Vagina (tissue), 2 donors: ENCODE results near the gene TANGO2. TPM values are rescaled to one million over a fixed set of nuclear protein-coding genes. Genes with fewer than 3 reads are reported as not detected.

Source experiments
- DNase-seq, 2 donors: peaks; one replicate each; pipeline ENCODE4 v3.0.0-alpha.2; 2017; ENCODE audit errors: extremely low spot score in 2 of 2
- H3K27ac ChIP-seq: fragments of 200-600 bp; sonication (generic); one replicate; pipeline ENCODE4 v1.5.1; 2019
- H3K27me3 ChIP-seq: fragments of 200-600 bp; sonication (generic); one replicate; pipeline ENCODE4 v1.5.1; 2019
- H3K36me3 ChIP-seq, 2 donors: fragments of 200-600 bp; sonication (generic); one replicate each; pipeline ENCODE4 v1.5.1; 2017 to 2019
- H3K4me1 ChIP-seq: fragments of 200-600 bp; sonication (generic); one replicate; pipeline ENCODE4 v1.5.1; 2019
- H3K4me3 ChIP-seq, 2 donors: fragments of 200-600 bp; sonication (generic); 1 replicate in 1 of 2; 2 replicates in 1 of 2; pipeline ENCODE4 v1.5.1; 2016 to 2019
- H3K9me3 ChIP-seq: fragments of 200-600 bp; sonication (generic); one replicate; pipeline ENCODE4 v1.5.1; 2019
- POLR2A ChIP-seq, 2 donors: fragments of 450-650 bp; IDR thresholded peaks; one replicate each; pipeline ENCODE4 v1.6.1; 2017; ENCODE audit warnings: antibody characterized with exemption in 2 of 2, mild to moderate bottlenecking in 2 of 2, moderate library complexity in 2 of 2
- POLR2AphosphoS5 ChIP-seq, 2 donors: sonication (generic); formaldehyde crosslinking; IDR thresholded peaks; one replicate each; pipeline ENCODE4 v1.9.0; 2017; ENCODE audit warnings: antibody characterized with exemption in 2 of 2, mild to moderate bottlenecking in 2 of 2, low read depth in 1 of 2; ENCODE audit not compliant: insufficient read depth in 1 of 2
- intact Hi-C: fragments of 100-400 bp; cut with DNase I; formaldehyde crosslinking; loops from one replicate; pipeline ENCODE4 v1.15.1; 2023
- total RNA-seq: library from RNA; depleted of rRNA; stranded (reverse); fragments of >200 nt; gene quantifications from one replicate; pipeline ENCODE4 v1.2.3, GENCODE V29; 2016
- TF ChIP-seq, protein P1 (sequence below), 3 experiments: fragments of 450-650 bp in 2 of 3; fragments of 200-600 bp in 1 of 3; sonication (generic) in 1 of 3; IDR thresholded peaks; one replicate each; pipeline ENCODE4 v1.5.1; 2017 to 2019; ENCODE audit warnings: antibody characterized with exemption in 3 of 3, mild to moderate bottlenecking in 2 of 3, moderate library complexity in 2 of 3

Gene TANGO2
- total RNA-seq, 1 donor from 2014 or later = 21.4 TPM

DNA sequence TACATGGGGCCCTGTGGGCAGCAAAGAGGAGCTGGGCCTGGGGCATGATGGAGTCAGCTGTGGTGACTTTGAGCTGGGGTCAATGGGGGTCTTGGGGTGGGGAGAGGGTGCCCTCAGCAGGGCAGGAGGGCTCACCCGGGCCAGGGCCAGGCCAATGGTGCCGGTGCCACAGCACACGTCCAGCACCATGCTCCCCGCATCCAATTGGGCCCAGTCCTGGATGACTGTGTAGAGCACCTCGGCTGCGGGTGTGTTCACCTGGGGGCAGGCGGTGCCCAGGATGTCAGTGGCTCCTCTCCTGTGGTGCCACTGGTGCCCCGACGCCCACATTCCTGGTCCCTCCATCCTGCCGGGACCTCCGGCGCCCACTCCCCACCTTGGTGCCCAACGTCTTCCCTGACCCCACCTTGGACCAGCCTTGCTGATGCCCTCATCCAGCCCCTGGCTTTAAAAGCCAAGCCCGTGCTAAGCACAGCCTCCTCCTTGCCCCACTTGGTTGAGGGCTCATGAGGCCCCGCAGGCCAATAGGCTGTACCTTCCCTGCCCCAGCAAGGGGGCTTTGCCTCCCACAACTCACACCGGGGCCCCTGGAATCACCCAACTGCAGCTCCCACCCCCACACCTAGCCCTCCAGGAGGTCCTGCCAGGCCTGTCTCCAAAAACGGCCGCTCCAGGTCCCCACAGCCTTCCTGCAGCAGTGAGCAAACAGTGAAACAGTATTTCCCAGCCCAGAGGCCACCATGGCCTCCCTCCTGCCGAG, 92.8 kb downstream of the TANGO2 start:
- Histone ChIP-seq H3K9me3 (no peaks in the 10 kb centered on the region), H3K27ac (no peak overlapping the region), H3K36me3 (peaks cover 0 to 55% of the 10 kb centered on the region in 2 donors), H3K4me1 (peaks cover 26% of the 10 kb centered on the region), H3K27me3 (no peaks in the 10 kb centered on the region), H3K4me3 (no peak overlapping the region)
- DNase-seq = no peak
- TF ChIP-seq, protein P1, sequence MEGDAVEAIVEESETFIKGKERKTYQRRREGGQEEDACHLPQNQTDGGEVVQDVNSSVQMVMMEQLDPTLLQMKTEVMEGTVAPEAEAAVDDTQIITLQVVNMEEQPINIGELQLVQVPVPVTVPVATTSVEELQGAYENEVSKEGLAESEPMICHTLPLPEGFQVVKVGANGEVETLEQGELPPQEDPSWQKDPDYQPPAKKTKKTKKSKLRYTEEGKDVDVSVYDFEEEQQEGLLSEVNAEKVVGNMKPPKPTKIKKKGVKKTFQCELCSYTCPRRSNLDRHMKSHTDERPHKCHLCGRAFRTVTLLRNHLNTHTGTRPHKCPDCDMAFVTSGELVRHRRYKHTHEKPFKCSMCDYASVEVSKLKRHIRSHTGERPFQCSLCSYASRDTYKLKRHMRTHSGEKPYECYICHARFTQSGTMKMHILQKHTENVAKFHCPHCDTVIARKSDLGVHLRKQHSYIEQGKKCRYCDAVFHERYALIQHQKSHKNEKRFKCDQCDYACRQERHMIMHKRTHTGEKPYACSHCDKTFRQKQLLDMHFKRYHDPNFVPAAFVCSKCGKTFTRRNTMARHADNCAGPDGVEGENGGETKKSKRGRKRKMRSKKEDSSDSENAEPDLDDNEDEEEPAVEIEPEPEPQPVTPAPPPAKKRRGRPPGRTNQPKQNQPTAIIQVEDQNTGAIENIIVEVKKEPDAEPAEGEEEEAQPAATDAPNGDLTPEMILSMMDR (IDR thresholded peaks at IDR 0.05) = no peak
- TF ChIP-seq POLR2AphosphoS5 (IDR thresholded peaks at IDR 0.05; ENCODE audit: insufficient read depth in 1 of 2, low read depth in 1 of 2) (no peak), POLR2A (IDR thresholded peaks at IDR 0.05) (no peak)
- intact Hi-C loops = loop anchor here (10.0 kb wide), 1 partner anchor 1961 kb away; no protein-coding TSS in a partner anchor

DNA sequence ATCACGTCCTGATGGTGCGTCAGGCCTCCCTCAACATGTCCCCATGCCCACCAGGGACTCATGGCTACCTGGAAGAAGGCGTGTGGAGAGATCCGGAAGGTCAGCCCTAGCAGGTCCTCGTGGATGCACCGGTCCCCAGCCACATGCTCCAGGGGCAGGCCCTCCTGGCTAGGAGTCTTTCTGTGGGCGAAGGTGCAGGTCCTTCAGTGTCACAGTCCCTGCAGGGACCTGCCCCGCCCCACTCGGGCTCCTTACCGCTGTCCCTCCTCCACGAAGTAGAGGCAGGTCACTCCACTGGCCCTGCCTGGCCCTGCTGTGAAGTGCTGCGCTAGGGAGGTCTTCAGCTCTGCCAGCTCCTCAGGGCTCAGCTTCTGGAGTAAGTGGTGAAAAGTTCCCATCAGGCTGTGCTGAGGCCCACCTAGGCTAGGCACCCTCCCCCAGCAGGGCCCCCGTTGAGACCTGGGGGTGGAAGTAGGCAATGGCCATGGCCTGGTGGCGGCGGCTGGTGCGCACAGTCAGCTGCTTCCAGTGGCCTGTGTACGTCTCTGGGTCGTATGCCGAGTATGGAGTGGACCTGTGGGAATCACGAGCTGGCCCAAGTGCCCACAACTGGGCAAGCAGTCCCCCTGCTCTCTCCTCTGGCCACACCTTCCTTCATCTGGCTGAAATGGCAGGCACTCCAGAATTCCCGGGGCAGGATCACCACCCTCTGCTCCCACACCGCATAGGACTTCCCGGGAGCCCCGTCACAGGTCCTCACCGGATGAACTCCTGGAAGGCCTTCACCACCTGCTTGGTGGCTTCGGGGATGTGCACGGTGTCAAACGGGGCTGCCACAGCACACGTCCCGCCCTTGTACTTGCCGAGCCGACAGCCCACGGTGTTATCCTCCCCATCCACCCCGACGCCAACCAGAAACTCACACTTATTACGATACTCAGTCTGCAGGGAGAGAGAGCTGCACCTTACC, 93.9 kb downstream of the TANGO2 start:
- H3K4me3 ChIP-seq = no peak overlapping the region
- H3K9me3 ChIP-seq = no peaks in the 10 kb centered on the region
- H3K4me1 ChIP-seq = peaks cover 36% of the 10 kb centered on the region
- intact Hi-C loops = loop anchor here (10.0 kb wide), 1 partner anchor 1960 kb away; no protein-coding TSS in a partner anchor
- no peak overlapping the region for H3K27ac ChIP-seq
- peaks cover 0 to 52% of the 10 kb centered on the region in 2 donors for H3K36me3 ChIP-seq
- H3K27me3 ChIP-seq = no peaks in the 10 kb centered on the region
- TF ChIP-seq POLR2A (IDR thresholded peaks at IDR 0.05) (no peak), POLR2AphosphoS5 (IDR thresholded peaks at IDR 0.05; ENCODE audit: insufficient read depth in 1 of 2, low read depth in 1 of 2) (no peak)
- TF ChIP-seq, protein P1 (IDR thresholded peaks at IDR 0.05) = no peak
- no peak for DNase-seq

DNA sequence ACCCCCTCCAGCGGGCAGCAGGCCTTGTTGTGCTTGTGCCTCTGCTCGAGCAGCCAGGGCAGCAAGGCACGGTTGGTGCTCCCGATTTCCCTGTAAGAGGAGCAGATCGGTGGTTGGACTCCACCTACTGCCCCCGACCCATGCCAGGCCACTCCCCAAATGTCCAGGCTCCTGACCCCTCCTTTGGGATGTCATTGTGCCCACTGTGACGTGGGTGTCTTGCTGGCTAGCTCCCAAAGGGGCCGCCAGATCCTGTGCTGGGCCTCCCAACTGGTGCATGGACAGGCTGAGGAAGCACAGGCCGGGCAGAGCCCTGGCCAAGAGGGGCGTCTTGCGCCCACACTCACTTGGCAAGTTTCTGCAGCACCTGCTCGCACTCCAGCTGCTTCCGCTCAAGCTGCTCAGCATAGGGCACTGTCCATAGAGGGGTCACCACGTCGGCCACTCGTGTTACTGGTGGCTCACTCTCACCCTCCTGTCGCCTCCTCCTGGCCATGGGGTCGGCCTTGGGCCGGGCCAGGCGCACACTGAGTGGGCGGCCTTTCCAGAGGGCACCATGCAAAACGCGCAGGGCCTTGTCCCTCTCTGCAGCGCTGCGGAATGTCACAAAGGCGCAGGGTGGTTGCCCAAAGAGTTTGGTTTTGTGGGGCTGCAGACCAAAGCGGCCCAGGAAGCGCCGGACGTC, 94.9 kb downstream of the TANGO2 start, which contains the start of gene RANBP1:
Gene RANBP1, plus strand, starts transcription at position 414 of the 685 bp plus-strand sequence. Its CDS starts 81 bp downstream, at position 495.
- Histone ChIP-seq H3K4me1 (peaks cover 40% of the 10 kb centered on the region), H3K36me3 (peaks cover 0 to 54% of the 10 kb centered on the region in 2 donors)
- DNase-seq = no peak

DNA sequence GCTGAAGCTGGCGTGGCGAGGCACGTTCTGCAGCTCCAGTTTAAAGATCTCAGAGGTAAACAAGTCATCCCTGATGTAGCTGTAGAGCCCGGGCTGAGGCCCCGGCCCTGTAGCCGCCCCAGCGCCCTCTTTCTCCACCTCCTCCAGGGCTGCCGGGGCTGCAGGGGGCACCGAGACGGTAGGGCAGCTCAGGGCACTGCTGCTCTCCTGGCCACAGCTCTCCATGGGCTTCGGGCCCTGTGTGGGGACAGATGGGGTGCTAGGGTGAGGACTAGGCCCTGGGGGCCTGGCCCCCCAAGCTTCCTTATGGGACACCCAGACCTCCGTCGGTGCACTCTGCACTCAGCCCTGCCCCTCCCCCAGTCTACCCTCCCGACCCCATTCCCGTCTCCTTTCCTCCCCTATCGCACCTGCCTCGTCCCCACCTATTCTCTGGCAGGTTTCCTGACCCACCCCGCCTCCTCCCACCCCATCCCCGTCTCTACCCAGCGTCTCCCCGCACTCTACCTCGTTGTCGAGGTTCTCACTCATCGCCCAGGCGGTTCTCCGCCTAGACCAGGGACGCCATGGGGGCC, 95.6 kb downstream of the TANGO2 start:
- intact Hi-C loops = loop anchor here (10.0 kb wide), 1 partner anchor 1958 kb away; no protein-coding TSS in a partner anchor
- TF ChIP-seq, protein P1 (IDR thresholded peaks at IDR 0.05) = no peak
- TF ChIP-seq POLR2A (IDR thresholded peaks at IDR 0.05) (no peak), POLR2AphosphoS5 (IDR thresholded peaks at IDR 0.05; ENCODE audit: insufficient read depth in 1 of 2, low read depth in 1 of 2) (no peak)
- peaks cover 0 to 53% of the 10 kb centered on the region in 2 donors for H3K36me3 ChIP-seq
- H3K4me3 ChIP-seq = peak overlapping the region; percentile 73 to 86
- no peaks in the 10 kb centered on the region for H3K27me3 ChIP-seq
- peak overlapping the region; percentile 82 for H3K27ac ChIP-seq
- DNase-seq = no peak
- no peaks in the 10 kb centered on the region for H3K9me3 ChIP-seq
- peaks cover 40% of the 10 kb centered on the region for H3K4me1 ChIP-seq

More for the DNA sequence above, 94.9 kb downstream of the TANGO2 start, which contains the start of gene RANBP1:
- Histone ChIP-seq H3K9me3 (no peaks in the 10 kb centered on the region), H3K27me3 (no peaks in the 10 kb centered on the region), H3K4me3 (peak within 1 kb of the TSS; percentile 73 to 86), H3K27ac (peak within 1 kb of the TSS; percentile 82)
- intact Hi-C loops = loop anchor here (10.0 kb wide), 1 partner anchor 1959 kb away; no protein-coding TSS in a partner anchor
- TF ChIP-seq, protein P1 (IDR thresholded peaks at IDR 0.05) = no peak
- TF ChIP-seq POLR2AphosphoS5 (IDR thresholded peaks at IDR 0.05; ENCODE audit: insufficient read depth in 1 of 2, low read depth in 1 of 2) (no peak), POLR2A (IDR thresholded peaks at IDR 0.05) (no peak)
